ENCODE measurements around the gene GAD2.

DNA sequence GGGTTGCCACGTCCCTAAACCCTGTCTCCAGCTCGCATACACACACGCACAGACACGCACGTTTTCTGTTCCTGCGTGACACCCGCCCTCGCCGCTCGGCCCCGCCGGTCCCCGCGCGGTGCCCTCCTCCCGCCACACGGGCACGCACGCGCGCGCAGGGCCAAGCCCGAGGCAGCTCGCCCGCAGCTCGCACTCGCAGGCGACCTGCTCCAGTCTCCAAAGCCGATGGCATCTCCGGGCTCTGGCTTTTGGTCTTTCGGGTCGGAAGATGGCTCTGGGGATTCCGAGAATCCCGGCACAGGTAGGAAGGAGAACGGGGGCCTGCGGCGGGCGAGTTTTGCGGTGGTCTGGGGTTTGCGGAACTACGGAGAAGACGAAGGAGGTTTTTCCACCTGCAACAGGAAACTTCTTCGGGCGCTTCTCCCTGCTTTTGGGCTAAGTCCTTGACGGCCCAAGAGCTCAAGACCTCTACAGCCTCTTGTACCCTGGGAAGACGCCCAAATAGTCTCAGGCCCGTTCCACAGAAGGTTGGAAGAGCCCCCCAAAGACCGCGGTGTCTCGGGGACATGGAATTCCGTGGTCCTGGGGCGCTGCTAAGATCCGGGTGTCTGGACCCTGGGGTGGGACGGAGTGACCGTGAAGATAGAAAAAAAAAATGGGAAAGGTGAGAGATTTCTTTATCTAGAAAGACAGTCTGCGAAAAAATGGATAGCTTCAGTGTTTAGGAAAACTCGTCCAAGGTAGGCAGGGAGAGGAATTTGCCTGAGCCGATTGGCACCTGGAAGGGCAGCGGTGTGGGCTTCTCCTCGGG is at the start of gene GAD2:
- TF ChIP-seq NFIC (IDR thresholded peaks at IDR 0.05) (no peak), EGR1 (IDR thresholded peaks at IDR 0.05) (no peak)

Measured in Ishikawa (cell line).